HepG2 (cell line): ENCODE data around the gene CAPS. TPM values are rescaled to one million over a fixed set of nuclear protein-coding genes. Genes with fewer than 3 reads are reported as not detected.

Source experiments
- AGO1 ChIP-seq: fragments of 200-400 bp; formaldehyde crosslinking; IDR thresholded peaks from 2 replicates; pipeline ENCODE4 v1.6.1; 2017; ENCODE audit warnings: mild to moderate bottlenecking, low read depth, low read length, moderate library complexity; ENCODE audit not compliant: poor library complexity, severe bottlenecking
- ARHGAP35 ChIP-seq: sonication (generic); formaldehyde crosslinking; IDR thresholded peaks from 2 replicates; pipeline ENCODE4 v1.9.0; 2022; ENCODE audit warnings: mild to moderate bottlenecking, inconsistent platforms, moderate library complexity, missing genetic modification reagents, borderline replicate concordance
- CENPX ChIP-seq: sonication (generic); formaldehyde crosslinking; IDR thresholded peaks from 2 replicates; pipeline ENCODE4 v1.9.0; 2021; ENCODE audit warnings: mild to moderate bottlenecking, missing genetic modification reagents, moderate library complexity
- EP300 ChIP-seq, 3 experiments: sonication (generic) in 1 of 3; formaldehyde crosslinking in 1 of 3; IDR thresholded peaks; 2 replicates each; pipeline versions ENCODE4 v1.5.1 to v1.6.1; 2011 to 2020; ENCODE audit warnings: low read depth in 2 of 3, low read length in 2 of 3, borderline replicate concordance in 1 of 3, improper control_type of control experiment in 1 of 3, mild to moderate bottlenecking in 1 of 3, missing genetic modification reagents in 1 of 3, moderate library complexity in 1 of 3
- NFYB ChIP-seq: sonication (generic); formaldehyde crosslinking; IDR thresholded peaks from 2 replicates; pipeline ENCODE4 v1.4.0; 2020; ENCODE audit warnings: missing genetic modification reagents
- PITX1 ChIP-seq: sonication (generic); formaldehyde crosslinking; IDR thresholded peaks from 2 replicates; pipeline ENCODE4 v1.5.1; 2020; ENCODE audit warnings: mild to moderate bottlenecking, missing genetic modification reagents
- SNAI1 ChIP-seq: sonication (generic); formaldehyde crosslinking; IDR thresholded peaks from 2 replicates; pipeline ENCODE4 v1.5.0; 2020; ENCODE audit warnings: mild to moderate bottlenecking, missing genetic modification reagents, borderline replicate concordance
- ZBTB8A ChIP-seq: sonication (generic); formaldehyde crosslinking; IDR thresholded peaks from 2 replicates; pipeline ENCODE4 v1.4.0; 2020; ENCODE audit warnings: mild to moderate bottlenecking, low read depth, missing genetic modification reagents, borderline replicate concordance
- ZMYM2 ChIP-seq: sonication (generic); formaldehyde crosslinking; IDR thresholded peaks from 2 replicates; pipeline ENCODE4 v1.8.0; 2022; ENCODE audit warnings: mild to moderate bottlenecking, missing genetic modification reagents
- ZNF292 ChIP-seq: sonication (generic); formaldehyde crosslinking; IDR thresholded peaks from 2 replicates; pipeline ENCODE4 v1.8.1; 2022; ENCODE audit warnings: mild to moderate bottlenecking, low read depth, missing genetic modification reagents, borderline replicate concordance
- polyA plus RNA-seq, 8 experiments: library from polyadenylated mRNA; depleted of rRNA in 3 of 8; stranded (reverse) in 7 of 8; unstranded in 1 of 8; fragments of >200 nt; fragmentation: Illumina TruSeq in 4 of 8; extraction: Trizol in 4 of 8; gene quantifications; 2 replicates each; pipeline versions ENCODE4 v1.2.1 to v1.2.3, GENCODE V29; 2011 to 2016; ENCODE audit warnings: low read depth in 4 of 8, missing spikeins in 1 of 8, mixed read lengths in 1 of 8; ENCODE audit not compliant: insufficient read depth in 1 of 8
- total RNA-seq, 5 experiments: library from RNA; depleted of rRNA; stranded (reverse); fragments of >200 nt; fragmentation: Illumina TruSeq; extraction: Trizol; gene quantifications; 2 replicates each; pipeline ENCODE4 v1.2.3, GENCODE V29; 2016; ENCODE audit warnings: low read depth in 1 of 5
- TF ChIP-seq, protein P1 (sequence below): sonication (generic); formaldehyde crosslinking; IDR thresholded peaks from 2 replicates; pipeline ENCODE4 v1.4.0; 2020; ENCODE audit warnings: missing genetic modification reagents, borderline replicate concordance
- TF ChIP-seq, protein P2 (sequence below): sonication (generic); formaldehyde crosslinking; IDR thresholded peaks from 2 replicates; pipeline ENCODE4 v1.5.1; 2020; ENCODE audit warnings: mild to moderate bottlenecking, missing genetic modification reagents, borderline replicate concordance
- TF ChIP-seq, protein P3 (sequence below): sonication (generic); formaldehyde crosslinking; IDR thresholded peaks from 2 replicates; pipeline ENCODE4 v1.5.1; 2020; ENCODE audit warnings: missing genetic modification reagents, mild to moderate bottlenecking, borderline replicate concordance

The CAPS gene
- total and polyA plus RNA-seq, 2 of the 13 experiments (the other 11 are each of a cell fraction or from before 2014, with no cell fraction given), result 3.1 TPM

DNA sequence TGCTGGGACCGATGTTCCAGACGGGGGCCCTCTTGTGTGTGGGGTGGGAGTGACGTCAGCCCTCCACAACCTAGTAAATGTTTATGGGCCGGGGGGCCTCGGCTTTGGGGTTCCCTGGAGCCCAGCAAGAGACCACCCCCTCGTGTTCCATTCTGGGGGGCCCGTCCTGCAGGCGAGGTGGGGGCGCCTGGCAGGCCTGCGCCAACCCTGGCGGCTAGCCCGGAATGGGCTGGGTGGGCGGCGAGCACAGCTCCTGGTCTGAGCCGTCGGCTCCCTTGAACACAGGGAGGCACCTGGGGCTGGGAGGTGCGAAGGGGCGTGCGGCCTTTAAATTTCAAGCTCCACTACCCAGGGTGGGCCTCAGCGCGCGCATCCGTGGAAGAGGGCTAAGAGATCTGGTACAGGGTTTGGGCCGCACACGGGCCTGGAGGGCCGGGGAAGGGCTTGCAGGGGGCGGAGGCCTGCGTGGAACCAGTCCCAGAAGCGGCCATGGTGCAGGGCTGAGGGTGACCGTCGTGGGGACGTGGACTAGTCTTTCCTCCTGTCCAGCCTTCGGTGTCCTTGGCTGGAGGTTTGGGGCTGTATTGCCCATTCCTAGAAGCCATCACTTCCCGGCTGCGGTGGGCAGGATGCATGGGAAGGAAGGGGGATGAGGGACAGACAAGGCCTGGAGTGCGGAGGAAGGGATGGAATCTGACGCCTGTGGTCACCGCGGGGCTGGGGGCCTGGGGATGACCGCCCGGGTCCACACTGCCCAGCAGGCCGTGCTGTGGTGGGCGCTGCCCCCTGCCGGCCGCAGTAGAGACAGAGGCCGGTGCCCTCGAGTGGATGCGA, 21.9 kb upstream of the CAPS start (continued):
- TF ChIP-seq, protein P1, sequence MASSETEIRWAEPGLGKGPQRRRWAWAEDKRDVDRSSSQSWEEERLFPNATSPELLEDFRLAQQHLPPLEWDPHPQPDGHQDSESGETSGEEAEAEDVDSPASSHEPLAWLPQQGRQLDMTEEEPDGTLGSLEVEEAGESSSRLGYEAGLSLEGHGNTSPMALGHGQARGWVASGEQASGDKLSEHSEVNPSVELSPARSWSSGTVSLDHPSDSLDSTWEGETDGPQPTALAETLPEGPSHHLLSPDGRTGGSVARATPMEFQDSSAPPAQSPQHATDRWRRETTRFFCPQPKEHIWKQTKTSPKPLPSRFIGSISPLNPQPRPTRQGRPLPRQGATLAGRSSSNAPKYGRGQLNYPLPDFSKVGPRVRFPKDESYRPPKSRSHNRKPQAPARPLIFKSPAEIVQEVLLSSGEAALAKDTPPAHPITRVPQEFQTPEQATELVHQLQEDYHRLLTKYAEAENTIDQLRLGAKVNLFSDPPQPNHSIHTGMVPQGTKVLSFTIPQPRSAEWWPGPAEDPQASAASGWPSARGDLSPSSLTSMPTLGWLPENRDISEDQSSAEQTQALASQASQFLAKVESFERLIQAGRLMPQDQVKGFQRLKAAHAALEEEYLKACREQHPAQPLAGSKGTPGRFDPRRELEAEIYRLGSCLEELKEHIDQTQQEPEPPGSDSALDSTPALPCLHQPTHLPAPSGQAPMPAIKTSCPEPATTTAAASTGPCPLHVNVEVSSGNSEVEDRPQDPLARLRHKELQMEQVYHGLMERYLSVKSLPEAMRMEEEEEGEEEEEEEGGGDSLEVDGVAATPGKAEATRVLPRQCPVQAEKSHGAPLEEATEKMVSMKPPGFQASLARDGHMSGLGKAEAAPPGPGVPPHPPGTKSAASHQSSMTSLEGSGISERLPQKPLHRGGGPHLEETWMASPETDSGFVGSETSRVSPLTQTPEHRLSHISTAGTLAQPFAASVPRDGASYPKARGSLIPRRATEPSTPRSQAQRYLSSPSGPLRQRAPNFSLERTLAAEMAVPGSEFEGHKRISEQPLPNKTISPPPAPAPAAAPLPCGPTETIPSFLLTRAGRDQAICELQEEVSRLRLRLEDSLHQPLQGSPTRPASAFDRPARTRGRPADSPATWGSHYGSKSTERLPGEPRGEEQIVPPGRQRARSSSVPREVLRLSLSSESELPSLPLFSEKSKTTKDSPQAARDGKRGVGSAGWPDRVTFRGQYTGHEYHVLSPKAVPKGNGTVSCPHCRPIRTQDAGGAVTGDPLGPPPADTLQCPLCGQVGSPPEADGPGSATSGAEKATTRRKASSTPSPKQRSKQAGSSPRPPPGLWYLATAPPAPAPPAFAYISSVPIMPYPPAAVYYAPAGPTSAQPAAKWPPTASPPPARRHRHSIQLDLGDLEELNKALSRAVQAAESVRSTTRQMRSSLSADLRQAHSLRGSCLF, result no peak
- TF ChIP-seq, protein P2, sequence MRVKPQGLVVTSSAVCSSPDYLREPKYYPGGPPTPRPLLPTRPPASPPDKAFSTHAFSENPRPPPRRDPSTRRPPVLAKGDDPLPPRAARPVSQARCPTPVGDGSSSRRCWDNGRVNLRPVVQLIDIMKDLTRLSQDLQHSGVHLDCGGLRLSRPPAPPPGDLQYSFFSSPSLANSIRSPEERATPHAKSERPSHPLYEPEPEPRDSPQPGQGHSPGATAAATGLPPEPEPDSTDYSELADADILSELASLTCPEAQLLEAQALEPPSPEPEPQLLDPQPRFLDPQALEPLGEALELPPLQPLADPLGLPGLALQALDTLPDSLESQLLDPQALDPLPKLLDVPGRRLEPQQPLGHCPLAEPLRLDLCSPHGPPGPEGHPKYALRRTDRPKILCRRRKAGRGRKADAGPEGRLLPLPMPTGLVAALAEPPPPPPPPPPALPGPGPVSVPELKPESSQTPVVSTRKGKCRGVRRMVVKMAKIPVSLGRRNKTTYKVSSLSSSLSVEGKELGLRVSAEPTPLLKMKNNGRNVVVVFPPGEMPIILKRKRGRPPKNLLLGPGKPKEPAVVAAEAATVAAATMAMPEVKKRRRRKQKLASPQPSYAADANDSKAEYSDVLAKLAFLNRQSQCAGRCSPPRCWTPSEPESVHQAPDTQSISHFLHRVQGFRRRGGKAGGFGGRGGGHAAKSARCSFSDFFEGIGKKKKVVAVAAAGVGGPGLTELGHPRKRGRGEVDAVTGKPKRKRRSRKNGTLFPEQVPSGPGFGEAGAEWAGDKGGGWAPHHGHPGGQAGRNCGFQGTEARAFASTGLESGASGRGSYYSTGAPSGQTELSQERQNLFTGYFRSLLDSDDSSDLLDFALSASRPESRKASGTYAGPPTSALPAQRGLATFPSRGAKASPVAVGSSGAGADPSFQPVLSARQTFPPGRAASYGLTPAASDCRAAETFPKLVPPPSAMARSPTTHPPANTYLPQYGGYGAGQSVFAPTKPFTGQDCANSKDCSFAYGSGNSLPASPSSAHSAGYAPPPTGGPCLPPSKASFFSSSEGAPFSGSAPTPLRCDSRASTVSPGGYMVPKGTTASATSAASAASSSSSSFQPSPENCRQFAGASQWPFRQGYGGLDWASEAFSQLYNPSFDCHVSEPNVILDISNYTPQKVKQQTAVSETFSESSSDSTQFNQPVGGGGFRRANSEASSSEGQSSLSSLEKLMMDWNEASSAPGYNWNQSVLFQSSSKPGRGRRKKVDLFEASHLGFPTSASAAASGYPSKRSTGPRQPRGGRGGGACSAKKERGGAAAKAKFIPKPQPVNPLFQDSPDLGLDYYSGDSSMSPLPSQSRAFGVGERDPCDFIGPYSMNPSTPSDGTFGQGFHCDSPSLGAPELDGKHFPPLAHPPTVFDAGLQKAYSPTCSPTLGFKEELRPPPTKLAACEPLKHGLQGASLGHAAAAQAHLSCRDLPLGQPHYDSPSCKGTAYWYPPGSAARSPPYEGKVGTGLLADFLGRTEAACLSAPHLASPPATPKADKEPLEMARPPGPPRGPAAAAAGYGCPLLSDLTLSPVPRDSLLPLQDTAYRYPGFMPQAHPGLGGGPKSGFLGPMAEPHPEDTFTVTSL (CRISPR knock-in tag), result no peak
- 0 out of 2 replicates have a peak, but pooled peaks have one; percentile 13 for TF ChIP-seq ARHGAP35 (CRISPR knock-in tag)
- TF ChIP-seq CENPX (CRISPR knock-in tag), result no peak
- no peak for TF ChIP-seq NFYB
- no peak for TF ChIP-seq ZBTB8A
- TF ChIP-seq EP300 (IDR thresholded peaks at IDR 0.05; ENCODE audit: low read depth in 2 of 2, low read length in 2 of 2), result no peak
- TF ChIP-seq EP300 (CRISPR knock-in tag; IDR thresholded peaks at IDR 0.05; ENCODE audit: borderline replicate concordance), result no peak
- TF ChIP-seq PITX1 (CRISPR knock-in tag), result peak; percentile 35; the same call in 1 of the 2 replicates
- TF ChIP-seq SNAI1 (CRISPR knock-in tag), result 0 out of 2 replicates have a peak, but pooled peaks have one; percentile 53
- 0 out of 2 replicates have a peak, but pooled peaks have one; percentile 36 for TF ChIP-seq ZNF292 (CRISPR knock-in tag)
- TF ChIP-seq AGO1, result peak; percentile 97
- TF ChIP-seq, protein P3, sequence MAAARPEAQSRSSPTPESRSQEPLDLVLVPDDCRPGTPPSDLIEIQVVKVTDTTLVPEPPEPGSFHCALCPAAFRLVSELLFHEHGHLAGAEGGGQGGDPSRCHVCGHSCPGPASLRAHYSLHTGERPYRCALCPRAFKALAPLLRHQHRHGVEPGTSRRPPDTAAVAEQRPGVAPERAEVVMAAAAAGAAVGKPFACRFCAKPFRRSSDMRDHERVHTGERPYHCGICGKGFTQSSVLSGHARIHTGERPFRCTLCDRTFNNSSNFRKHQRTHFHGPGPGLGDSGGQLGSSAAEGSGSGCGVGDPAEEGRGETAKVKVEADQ, result no peak
- no peak; the same call in 1 of the 2 replicates for TF ChIP-seq ZMYM2 (CRISPR knock-in tag)
